ENCODE results near the gene DSN1.

Gene DSN1

GRCh38 chr20:36745927-36746659, 27.5 kb downstream of the DSN1 start, which contains the start of gene NDRG3:
TSS of gene NDRG3 (minus strand) at chr20:36746090. CDS start at chr20:36721735, 24,355 bp downstream.
- DNase-seq: peak; percentile 95

GRCh38 chr20:36745234-36745926, 28.2 kb downstream of the DSN1 start:
- DNase-seq: no peak

- no peak for DNase-seq
Measured at GRCh38 chr20:36744764-36745191, 28.8 kb downstream of the DSN1 start.

GRCh38 chr20:36744243-36744642, 29.3 kb downstream of the DSN1 start:
- DNase-seq: no peak

GRCh38 chr20:36742558-36742957, 31.0 kb downstream of the DSN1 start:
- no peak for DNase-seq

GRCh38 chr20:36741072-36741471, 32.5 kb downstream of the DSN1 start:
- DNase-seq: no peak

GRCh38 chr20:36737183-36737499, 36.4 kb downstream of the DSN1 start:
- DNase-seq: no peak

GRCh38 chr20:36736451-36737182, 36.9 kb downstream of the DSN1 start:
- DNase-seq: no peak

- no peak for DNase-seq
Measured at GRCh38 chr20:36732456-36732855, 41.1 kb downstream of the DSN1 start.

GRCh38 chr20:36728986-36729385, 44.6 kb downstream of the DSN1 start:
- no peak for DNase-seq

- DNase-seq: no peak
Measured at GRCh38 chr20:36726168-36726567, 47.4 kb downstream of the DSN1 start.

- no peak for DNase-seq
Measured at GRCh38 chr20:36720510-36720909, 53.1 kb downstream of the DSN1 start.

- DNase-seq: peak; percentile 35
Measured at GRCh38 chr20:36717657-36718056, 55.9 kb downstream of the DSN1 start.

- no peak for DNase-seq
Measured at GRCh38 chr20:36717021-36717420, 56.5 kb downstream of the DSN1 start.

- DNase-seq: no peak
Measured at GRCh38 chr20:36712775-36713174, 60.8 kb downstream of the DSN1 start.

GRCh38 chr20:36709126-36709525, 64.4 kb downstream of the DSN1 start:
- DNase-seq: no peak

GRCh38 chr20:36703530-36703929, 70.0 kb downstream of the DSN1 start:
- DNase-seq: no peak

Data from CD4-positive, alpha-beta T cell treated with Interleukin-12 subunit alpha and Interleukin-12 subunit beta, for 1 hour (primary cell).